Epidermal melanocyte (primary cell): ENCODE results near the gene GLG1.
"Not testable (repeated sequence)": the region's sequence is repeated elsewhere in the genome, so short reads cannot be mapped to it uniquely, and the experiment has no call there.

Source experiments
- DNase-seq: peaks from one replicate; pipeline ENCODE4 v3.0.0; 2011; ENCODE audit warnings: low spot score; ENCODE audit not compliant: insufficient read length

The GLG1 gene

DNA sequence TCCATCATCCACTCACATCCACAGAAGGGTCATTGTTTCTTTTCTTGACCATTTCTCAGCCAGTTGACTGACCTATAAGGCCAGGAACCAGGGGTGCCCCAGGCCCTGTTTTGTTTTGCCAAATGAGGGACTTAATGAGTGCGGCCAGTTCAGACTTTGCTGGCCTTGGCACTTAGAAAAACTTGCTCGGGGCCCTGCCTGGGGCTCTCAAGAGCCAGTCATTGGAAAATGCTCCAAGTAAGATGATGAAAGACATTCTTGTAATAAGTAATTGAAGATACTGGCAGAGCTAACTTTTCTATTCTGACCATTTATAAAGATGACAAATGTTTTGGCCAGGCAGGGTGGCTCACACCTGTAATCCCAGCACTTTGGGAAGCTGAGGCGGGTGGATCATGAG, 156.7 kb downstream of the GLG1 start:
- DNase-seq, result no peak

DNA sequence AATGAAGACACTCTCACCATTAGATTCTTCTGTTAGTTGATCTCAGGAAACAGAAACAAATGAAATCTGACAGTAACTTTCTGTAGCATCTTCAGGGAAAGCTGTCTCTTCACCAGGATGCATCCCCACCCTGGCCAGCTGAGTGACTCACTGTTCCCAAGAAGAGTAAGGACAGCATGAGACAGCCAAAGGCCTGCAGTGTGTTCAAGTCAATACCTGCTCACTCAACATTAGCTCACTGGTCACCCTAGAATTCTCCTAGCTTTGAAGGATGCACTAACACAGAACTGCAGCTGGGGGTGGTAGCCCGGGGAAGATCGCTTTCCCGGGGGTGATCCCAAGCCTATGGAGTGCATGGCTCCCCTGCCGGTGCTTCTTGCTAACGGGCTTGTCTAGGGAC, 157.4 kb downstream of the GLG1 start:
- no peak for DNase-seq

DNA sequence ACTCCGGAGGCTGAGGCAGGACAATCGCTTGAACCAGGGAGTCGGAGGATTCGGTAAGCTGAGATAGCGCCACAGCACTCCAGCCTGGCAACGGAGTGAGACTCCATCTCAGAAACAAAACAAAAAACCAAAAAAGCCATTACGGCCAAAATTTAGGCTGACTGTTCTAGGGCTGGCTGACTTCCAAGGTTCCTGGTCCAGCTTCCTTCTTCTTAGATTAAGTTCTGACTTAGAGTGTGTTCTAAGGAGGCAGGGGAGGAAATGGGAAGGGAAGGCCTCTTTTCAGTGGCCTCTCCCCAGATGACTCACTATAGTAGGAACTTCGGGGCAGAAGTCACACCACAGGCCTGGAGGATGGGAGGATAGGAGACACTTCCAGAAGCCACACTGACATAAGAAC, 157.9 kb downstream of the GLG1 start:
- DNase-seq, result peak; percentile 61

DNA sequence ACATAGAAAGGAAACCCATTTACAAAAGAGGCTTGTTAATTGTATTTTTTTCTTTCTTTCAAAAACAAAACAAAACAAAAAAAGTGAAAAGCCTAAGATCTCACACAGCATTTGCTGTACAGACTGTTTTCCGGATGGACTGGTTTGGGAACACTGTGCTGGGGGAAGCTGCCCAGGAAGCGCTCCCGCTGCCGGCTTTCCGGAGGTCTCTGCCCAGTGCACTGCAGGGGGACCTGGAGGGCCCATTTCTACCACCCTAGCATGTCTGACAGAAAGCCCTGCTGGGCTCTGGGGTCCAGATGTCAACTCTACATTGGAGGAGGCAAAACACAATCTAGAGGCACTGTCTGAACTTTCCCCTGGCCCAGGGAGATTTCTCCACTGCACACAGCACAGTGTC, 159.3 kb downstream of the GLG1 start:
- no peak for DNase-seq

DNA sequence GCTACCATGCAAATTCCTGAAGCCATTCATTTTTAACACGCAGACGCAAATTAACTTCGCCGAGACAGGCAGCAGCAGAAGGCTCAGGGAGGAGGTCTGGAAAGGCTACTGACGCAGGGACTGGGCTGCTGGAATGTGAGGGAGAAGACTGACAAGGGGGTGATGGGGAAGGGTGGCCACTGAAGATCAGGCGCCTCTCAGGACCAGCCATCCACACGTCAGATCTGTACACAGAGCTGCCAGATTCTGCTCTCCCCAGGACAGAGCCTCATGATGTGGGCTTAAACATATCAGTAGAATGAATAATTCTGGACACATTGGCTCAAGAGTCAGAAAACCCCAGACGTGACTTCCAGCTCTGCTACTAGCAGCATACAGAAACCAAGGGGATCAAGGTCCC, 160.0 kb downstream of the GLG1 start:
- no peak for DNase-seq

DNA sequence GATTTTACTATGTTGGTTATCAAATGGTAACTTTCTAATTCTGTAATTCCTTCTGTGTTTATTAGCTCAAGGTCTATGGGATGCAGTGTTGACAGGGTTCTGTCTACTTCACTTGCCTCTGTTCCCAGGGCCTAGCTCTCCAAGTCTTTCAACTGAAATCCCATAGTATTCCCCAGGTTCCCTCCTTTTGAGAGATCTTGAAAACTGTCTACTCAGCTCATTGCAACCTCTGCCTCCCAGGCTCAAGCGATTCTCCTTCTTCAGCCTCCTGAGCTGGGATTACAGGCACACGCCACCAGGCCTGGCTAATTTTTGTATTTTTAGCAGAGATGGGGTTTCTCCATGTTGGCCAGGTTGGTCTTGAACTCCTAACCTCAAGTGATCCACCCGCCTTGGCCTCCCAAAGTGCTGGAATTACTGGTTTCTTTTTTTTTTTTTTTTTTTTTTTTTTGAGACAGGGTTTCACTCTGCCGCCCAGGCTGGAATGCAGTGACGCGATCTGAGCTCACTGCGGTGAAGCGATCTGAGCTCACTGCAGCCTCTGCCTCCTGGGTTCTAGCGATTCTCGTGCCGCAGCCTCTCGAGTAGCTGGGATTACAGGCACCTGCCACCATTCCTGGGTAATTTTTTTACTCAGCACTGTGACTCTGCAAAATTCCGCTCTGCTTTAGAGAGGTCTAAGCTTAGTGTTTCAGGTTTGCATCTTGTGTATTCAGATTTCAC, 163.1 kb downstream of the GLG1 start:
- DNase-seq, result not testable (repeated sequence)

DNA sequence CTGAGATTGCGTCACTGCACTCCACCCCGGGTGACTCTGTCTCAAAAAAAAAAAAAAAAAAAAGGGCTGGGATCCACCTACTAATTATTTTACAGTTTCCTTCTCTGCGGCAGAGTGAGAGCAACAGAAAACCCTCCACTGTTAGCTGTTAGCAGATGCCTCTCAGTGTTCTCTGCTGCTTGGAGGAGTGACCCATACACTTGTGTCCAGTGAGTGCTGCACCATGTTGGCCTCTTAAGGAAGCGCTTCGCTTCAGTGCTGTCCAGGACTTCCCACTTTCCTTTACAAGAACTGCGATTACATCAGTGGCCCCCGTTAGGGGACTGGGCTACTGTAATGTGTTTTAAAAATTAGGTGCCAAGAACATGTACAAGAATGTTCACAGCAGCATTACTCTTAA, 167.2 kb downstream of the GLG1 start:
- DNase-seq, result no peak

DNA sequence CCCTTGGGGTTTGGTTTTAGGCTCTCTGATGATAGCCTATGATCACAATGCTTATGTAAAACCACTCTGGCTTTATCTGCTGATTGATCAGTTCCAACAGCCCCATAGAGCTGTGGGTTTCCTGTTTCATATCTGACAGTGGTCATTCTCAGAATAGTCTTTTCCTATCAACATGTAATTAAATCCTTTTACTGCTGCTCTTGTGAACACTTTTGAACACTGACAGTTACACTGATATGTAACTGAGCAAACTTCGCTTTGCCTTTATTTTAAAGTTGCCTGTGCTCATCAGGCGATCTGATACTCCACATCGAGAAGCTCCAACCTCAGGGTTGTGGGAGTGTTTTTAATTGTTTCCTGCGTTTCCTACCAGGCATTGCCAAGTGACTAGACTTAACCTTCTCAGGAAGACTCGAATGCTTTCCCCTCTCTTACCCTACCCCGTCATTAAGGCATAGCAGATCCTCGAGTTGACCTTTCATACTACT, 168.4 kb downstream of the GLG1 start:
- DNase-seq, result no peak

DNA sequence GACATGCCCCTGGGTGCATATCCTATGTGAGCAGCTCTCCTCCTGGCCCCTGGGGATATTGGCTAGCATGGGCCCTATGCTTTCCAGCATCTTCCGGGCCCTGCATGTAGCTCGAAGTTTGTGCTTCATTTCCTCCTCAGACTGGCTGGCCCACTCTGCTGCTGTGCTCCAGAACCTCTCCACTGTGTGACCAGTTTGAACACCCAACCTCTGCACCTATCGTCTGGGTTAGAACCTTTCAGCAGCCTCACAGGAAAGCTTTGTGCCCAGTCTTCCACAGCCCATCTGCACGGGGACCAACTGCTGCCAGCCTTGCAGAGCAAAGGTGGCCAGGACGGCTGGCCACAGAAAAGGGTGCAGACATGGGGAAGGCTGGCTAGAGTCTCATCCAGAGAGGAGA, 175.4 kb downstream of the GLG1 start:
- no peak for DNase-seq

DNA sequence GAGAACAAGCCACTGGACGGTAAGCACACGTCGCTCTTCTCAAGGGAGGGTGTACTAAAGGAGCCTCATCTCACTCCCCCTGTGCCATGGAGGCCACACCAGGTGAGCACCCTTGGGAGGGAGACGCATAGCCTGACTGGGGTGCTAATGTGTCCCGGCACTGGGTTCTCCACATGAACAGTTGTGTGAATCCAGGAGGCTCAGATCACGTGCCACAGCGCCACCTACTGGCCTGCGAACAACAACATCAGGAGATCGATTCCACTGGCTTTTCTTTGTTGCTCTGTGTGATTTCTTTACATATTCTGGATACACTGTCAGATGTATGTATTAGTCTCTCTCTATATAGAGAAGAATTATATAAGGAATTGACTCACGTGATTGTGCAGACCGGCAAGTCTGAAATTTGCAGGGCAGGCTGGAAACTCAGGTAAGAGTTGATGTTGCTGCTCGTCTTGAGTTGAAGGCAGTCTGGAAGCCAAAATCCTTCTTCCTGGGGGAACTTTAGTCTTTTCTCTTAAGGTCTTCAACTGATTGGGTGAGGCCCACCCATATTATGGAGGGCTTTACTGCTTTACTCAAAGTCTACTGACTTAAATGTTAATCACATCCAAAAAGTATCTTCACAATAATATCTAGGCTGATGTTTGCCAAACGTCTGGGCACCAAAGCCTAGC, 176.7 kb downstream of the GLG1 start:
- peak; percentile 25 for DNase-seq

DNA sequence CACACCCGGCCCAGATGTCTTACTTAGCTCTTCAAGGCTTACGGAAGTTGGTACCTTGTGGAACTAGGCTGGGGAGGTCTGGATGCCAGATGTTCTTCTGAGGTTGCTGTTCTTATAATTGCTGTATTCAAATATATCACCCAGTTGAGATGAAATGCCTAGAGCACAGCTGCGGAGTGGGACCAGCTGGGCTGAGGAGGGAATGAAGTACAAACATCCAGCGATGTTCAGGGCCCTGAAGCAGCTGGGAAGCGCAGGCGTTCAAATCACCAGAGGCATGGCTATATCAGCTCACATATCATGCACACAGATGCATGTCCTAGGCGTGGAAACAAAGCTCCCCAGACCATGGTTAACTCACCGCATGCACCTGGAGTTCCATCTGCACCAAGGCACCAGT, 178.4 kb downstream of the GLG1 start:
- not testable (repeated sequence) for DNase-seq

DNA sequence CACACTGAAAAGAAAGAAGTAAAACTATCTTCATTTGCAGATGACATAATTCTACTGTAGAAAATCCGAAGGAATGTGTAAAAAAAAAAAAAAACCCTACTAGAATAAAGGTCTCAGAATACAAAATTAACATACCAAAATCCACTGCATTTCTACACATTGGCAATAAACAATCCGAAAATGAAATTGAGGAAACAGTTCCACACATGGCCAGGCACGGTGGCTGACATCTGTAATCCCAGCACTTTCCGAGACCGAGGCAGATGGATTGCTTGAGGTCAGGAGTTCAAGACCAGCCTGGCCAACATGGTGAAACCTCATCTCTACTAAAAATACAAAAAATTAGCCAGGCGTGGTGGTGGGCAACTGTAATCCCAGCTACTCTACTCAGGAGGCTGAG, 181.2 kb downstream of the GLG1 start:
- DNase-seq, result not testable (repeated sequence)

DNA sequence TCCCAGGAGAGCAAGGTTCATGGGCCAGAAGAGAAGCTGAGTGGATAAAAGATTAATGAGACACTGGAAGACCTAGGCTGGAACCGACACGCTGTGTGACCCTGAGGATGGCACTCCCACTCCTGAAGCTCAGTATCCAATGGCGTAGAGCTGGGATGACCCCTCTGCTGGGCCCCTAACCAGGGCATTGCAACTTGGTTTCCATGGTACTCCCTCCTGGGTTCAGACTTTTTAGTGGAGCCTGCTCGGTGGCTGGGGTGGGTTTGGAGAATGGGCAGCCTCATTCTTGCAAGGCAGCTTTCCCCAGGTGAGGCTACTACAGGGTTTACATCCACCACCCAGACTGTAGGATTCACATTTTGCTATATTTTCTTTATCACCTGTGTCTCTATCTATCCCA, 183.2 kb downstream of the GLG1 start:
- not testable (repeated sequence) for DNase-seq

DNA sequence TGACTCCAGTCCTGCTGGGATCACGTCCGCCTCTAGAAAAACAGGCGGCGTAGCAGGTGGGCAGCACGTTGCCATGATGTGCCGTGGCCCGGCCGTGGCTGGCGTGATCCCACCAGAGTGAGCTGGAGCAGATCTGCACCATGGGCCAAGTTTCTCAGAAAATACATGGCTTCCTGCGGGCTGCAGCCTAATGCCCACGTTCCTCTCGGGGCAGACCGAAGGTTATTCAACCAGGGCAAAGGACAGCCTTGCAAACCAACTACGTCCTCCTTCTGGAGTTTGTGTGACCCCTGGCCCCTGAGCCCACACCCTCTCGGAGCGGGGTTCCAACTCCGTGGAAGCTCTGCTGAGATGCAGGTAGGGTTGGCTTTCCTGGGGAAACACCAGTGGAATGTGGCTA, 184.8 kb downstream of the GLG1 start:
- not testable (repeated sequence) for DNase-seq

DNA sequence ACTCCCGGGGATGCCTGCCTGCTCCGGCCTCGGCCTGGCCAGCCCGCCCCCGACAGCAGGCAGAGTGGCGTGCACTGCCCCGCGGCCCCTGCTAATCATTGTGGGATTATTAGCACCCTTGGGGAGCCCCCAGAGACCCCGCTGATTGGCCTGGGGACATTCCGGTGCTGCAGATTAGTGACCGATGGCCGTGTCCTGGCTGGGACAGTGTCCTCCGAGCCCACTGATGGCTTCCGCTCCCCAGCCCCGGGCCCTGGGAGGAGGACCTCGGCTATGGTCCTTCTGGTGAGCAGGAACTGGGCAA, 185.5 kb downstream of the GLG1 start:
- not testable (repeated sequence) for DNase-seq

DNA sequence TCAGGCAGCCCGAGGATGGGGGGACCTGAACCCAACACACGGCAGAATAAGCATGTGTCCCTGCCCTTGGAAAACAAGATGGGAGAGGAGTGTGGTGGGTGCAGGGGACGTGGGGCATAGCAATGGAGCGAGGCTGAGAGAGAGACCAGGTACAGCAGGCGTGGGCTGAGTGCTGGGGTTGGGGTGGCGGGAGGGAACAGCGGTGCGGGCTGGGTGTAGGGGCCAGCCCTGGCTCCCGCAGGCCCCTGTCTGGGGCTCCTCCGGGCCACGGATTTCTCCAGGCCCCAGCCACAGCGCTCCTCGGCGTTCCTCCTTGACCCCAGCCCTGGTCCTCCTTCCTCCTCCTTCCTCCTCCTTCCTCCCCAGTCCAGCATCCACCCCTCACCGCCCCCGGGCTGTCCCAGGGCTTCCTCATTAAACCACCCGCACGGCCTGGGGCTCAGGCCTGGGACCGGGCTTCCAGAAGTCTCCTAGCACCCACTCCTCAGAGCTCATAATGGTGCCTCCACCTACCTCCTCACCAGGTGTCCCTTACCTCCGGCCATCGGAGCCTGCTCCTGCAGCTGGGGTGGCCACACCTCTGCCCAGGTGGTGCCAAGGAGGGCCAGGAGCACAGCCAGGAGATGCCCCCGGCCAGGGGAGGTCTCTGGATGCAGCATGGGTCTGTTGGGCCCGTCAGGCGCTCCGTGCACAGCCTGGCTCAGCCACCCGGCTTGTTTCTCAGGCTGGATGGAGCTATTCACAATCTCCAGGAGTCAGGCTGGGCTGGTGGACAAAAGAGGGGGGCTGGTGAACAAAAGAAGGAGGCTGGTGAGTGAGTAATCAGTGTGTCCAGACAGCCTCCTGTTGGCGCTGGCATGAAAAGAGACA, 186.1 kb downstream of the GLG1 start, which contains the start of gene CLEC18B:
Gene CLEC18B (minus strand): TSS at position 867 of the 870 bp plus-strand sequence. CDS start 208 bp downstream, at position 659.
- DNase-seq, result not testable (repeated sequence)

DNA sequence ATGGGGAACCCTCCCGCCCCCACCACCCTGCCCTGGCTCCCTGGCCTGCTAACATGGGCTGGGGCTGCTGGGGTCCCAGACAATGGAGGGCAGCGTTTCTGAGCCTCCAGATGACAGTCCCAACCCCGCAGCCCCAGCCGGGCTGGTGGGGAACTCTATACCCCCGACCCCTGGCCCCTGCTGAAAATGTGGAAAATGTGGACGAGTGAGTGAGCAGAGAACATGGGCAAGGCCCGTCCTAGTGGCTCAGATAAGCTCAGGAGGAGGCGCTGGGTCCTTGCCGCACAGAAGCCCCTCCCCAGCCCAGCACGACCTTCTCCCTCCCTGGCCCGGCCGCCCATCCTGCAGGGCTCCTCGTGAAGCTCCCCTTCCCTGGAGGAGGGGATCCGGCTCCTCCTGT, 187.1 kb downstream of the GLG1 start:
- not testable (repeated sequence) for DNase-seq

DNA sequence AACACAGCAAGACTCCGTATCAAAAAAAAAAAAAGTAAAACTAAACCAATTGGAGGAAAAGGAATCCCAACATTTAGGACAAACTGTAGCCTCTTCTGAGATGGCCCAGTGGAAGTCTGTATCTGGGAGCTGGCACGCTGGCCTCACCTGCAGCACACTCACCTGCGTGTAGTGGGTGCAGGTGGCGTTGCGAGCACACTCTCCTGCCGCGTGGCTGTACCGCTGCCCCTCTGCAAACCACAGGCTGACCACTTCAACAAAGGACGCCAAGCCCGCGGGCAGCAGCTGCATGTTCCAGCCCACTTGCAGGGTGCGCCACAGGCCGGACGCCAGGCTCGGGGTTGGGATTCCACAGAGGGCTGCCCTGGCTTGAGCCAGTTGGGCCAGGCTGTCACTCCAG, 189.0 kb downstream of the GLG1 start:
- not testable (repeated sequence) for DNase-seq

DNA sequence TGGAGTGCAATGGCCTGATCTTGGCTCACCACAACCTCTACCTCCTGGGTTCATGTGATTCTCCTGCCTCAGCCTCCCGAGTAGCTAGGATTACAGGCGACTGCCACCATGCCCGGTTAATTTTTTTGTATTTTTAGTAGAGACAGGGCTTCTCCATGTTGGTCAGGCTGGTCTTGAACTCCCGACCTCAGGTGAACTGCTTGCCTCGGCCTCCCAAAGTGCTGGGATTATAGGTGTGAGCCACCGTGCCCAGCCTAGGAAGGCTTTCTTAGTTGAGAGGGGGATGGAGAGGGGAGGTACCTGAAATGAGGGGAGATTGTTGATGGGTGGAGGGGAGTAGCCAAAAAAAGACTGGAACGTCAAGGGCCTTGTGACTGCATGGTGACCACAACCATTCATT, 193.0 kb downstream of the GLG1 start:
- DNase-seq, result not testable (repeated sequence)

DNA sequence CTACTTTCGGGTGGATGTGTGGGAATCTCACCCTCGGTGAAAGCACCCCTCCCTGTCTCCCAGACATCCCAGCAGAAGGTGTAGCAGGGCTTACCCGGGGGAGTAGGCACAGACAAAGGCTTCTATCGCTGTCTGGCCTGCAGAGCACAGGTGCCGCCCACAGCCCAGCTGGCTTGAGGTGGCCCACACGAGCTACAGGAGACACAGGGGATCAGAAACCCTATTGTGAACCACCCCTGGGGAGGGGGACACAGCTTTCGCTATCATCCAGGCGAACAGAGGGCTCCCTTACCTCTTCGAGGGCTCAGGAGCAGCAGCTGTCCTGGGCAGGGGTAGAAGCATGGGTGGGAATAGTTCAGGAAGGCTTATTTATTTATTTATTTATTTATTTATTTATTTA, 193.4 kb downstream of the GLG1 start:
- DNase-seq, result not testable (repeated sequence)

DNA sequence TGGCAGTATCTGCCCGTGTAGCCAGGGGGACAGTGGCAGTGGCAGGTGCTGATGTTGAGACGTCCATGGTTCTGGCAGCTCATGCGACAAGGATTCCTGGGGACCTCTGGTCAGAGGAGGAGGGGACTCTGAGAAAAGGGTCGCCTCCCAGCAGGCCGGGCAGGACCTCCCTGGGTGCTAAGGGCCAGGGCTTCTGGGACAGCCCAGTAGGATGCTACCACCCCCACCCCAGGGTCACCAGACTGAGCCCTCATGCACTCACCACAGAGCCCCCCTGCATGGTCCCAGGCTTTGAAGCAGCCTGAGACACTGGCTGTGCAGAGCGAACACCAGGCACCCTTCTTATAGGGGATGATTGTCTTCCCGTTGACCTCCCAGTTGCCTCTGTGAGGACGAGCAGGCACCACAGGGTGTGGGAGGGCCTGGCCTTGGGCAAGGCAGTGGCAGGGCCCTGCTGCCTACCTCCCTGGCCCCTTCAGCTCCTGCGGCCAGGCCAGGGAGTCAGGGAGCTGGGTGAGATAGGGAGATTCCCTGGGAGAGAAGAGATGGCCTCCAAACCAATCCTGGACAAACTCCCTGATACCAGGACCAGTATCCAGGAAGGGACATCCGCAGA, 194.0 kb downstream of the GLG1 start:
- not testable (repeated sequence) for DNase-seq
